ENCODE measurements around the gene AOPEP. TPM values are rescaled to one million over a fixed set of nuclear protein-coding genes. Genes with fewer than 3 reads are reported as not detected.

AOPEP gene
- polyA plus RNA-seq, 2 of the 4 experiments (the other 2 are of a cell fraction) = 226 to 266 TPM

DNA sequence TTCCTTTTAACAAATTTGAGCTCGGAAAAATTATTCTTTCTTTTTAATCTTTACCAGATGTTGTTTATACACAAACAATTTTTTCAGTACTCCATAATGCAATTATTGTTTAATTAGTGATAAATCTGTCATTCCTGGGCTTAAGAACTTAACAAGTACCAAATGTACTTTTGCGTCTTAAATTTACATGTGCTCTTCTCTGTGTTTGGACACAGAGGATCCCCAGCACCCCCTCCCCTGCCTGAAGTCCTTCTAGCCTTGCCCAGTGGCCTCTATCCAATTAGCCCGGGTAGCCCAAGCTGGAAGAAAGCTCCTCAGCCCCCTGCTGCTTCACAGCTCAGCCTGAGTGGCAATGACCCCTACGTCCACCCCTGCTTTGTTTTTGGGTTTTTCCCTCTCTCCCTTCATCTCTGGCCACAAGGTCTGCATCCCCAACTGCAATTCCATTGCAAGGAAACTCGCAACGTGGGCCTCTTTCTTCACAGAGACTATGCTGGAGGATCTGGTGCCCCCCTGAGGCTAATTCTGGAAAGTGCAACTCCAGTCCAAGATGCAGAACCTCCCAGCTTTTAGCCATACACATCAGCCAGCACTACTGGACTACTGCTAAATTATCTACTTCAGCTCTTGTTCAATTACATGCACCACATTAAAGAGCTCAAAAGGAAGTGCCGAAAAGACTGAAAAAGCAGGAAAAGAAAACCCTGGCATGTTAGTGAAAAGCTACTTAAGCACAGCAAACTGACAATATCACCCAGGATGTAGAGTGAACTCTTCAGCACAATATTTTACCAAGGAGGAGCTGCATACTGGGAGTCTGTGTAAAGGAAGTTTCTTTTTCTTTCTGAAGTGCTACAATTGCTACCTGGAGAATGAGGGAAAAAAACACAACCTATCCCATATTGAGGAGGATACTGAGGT lies 404.8 kb downstream of the AOPEP start:
- Histone ChIP-seq H3K4me3 (no peak overlapping the region), H3K4me1 (peaks cover 29% of the 10 kb centered on the region), H3K4me2 (peak overlapping the region; percentile 30; the same call in 2 of the 3 replicates), H3K9me3 (no peaks in the 10 kb centered on the region), H3K27ac (peak overlapping the region in 1 of 2 experiments; percentile 75; a peak in 3 of 6 replicates)
- CTCF ChIA-PET = interaction anchor here (0.6 to 8.5 kb wide), 65 partner anchors 9 to 1185 kb away, joined by 3 to 284 read pairs (median 4); partner anchors contain the start of gene PCAT7
- DNase-seq (ENCODE audit: low read depth in 1 of 2, low spot score in 1 of 2) (peak; percentile 58 to 72), ATAC-seq (peak; percentile 74 to 75), FAIRE-seq (no peak)
- TF ChIP-seq RAD21 (conservative IDR thresholded peaks at IDR 0.05 in 1 of 2, IDR thresholded peaks at IDR 0.05 in 1 of 2) (peak; percentile 83 to 87), ZC3H11A (IDR thresholded peaks at IDR 0.05) (no peak), SMC3 (IDR thresholded peaks at IDR 0.05) (peak; percentile 79), POLR2A (IDR thresholded peaks at IDR 0.05; ENCODE audit: low read length) (no peak)
- TF ChIP-seq, protein P1, sequence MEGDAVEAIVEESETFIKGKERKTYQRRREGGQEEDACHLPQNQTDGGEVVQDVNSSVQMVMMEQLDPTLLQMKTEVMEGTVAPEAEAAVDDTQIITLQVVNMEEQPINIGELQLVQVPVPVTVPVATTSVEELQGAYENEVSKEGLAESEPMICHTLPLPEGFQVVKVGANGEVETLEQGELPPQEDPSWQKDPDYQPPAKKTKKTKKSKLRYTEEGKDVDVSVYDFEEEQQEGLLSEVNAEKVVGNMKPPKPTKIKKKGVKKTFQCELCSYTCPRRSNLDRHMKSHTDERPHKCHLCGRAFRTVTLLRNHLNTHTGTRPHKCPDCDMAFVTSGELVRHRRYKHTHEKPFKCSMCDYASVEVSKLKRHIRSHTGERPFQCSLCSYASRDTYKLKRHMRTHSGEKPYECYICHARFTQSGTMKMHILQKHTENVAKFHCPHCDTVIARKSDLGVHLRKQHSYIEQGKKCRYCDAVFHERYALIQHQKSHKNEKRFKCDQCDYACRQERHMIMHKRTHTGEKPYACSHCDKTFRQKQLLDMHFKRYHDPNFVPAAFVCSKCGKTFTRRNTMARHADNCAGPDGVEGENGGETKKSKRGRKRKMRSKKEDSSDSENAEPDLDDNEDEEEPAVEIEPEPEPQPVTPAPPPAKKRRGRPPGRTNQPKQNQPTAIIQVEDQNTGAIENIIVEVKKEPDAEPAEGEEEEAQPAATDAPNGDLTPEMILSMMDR (IDR thresholded peaks at IDR 0.05) = peak; percentile 87
- POLR2A ChIA-PET = interaction anchor here (1.1 kb wide), 2 partner anchors 462 to 577 kb away, joined by 4 read pairs; partner anchors contain the start of gene PCAT7
- WGBS (ENCODE audit: missing lambda C conversion rate) = 26% methylated on average over 7 of the region's 7 CpGs

DNA sequence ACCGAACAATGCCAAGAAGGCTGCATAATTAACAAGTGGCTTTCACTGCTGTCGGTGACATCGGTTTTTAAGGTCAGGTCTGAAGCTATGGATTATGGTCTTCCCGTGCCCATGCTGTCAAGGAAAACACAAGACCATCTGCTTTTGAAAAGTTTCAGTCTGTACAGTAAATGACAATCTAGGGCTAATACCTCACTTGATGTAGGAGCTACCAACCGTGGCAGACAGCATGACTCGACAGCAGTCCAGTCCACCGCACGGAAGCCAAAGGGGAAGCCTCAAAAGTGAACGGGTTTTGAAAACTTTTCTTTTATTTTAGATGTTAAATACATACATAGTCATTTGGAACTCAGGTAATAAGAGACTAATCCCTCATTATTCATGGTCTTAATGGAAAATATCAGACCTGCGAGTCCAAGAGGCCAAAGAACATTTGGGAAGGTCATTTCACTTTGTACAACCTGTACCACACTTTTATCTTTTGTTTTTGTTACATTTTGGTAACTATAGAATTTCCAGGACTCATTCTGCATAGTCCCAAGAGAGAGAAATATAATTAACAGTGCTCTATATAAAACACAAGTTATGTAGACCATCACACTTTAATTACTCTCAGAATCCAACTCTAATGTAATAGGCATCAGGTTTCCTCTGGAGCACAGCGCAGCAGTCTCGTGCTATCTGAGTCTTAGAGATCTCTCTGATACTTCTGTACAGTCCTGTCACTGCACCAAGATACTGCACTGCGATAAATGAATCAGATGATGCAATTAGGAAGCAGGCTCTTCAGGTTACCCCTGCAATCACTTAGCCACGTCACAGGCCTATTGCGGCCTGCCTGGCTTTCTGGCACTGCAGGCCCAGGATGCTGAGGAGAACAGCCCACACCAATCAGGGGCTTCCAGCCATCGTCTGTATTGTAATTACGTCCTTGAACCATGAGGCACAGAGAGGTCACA lies 406.1 kb downstream of the AOPEP start:
- TF ChIP-seq, protein P2, sequence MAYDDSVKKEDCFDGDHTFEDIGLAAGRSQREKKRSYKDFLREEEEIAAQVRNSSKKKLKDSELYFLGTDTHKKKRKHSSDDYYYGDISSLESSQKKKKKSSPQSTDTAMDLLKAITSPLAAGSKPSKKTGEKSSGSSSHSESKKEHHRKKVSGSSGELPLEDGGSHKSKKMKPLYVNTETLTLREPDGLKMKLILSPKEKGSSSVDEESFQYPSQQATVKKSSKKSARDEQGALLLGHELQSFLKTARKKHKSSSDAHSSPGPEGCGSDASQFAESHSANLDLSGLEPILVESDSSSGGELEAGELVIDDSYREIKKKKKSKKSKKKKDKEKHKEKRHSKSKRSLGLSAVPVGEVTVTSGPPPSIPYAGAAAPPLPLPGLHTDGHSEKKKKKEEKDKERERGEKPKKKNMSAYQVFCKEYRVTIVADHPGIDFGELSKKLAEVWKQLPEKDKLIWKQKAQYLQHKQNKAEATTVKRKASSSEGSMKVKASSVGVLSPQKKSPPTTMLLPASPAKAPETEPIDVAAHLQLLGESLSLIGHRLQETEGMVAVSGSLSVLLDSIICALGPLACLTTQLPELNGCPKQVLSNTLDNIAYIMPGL (CRISPR knock-in tag; IDR thresholded peaks at IDR 0.05; ENCODE audit: borderline replicate concordance) = no peak
- no peak for TF ChIP-seq HOXB5 (CRISPR knock-in tag; IDR thresholded peaks at IDR 0.05)
- Histone ChIP-seq H3K27ac (no peak overlapping the region), H3K4me2 (no peak overlapping the region), H3K4me1 (peaks cover 25% of the 10 kb centered on the region), H3K4me3 (no peak overlapping the region), H3K9me3 (no peaks in the 10 kb centered on the region)
- ChIA-PET CTCF (interaction anchor here (0.5 to 8.5 kb wide), 20 partner anchors 9 to 1085 kb away, joined by 3 to 284 read pairs (median 8); partner anchors contain the start of gene PCAT7), POLR2A (interaction anchor here (1.1 kb wide), 1 partner anchor 463 kb away, joined by 4 read pairs; no protein-coding TSS in a partner anchor)
- WGBS (ENCODE audit: missing lambda C conversion rate) = 89% methylated on average over 17 of the region's 17 CpGs
- no peak for ATAC-seq
- no peak for DNase-seq (ENCODE audit: low read depth in 1 of 2, low spot score in 1 of 2)
- FAIRE-seq = no peak

DNA sequence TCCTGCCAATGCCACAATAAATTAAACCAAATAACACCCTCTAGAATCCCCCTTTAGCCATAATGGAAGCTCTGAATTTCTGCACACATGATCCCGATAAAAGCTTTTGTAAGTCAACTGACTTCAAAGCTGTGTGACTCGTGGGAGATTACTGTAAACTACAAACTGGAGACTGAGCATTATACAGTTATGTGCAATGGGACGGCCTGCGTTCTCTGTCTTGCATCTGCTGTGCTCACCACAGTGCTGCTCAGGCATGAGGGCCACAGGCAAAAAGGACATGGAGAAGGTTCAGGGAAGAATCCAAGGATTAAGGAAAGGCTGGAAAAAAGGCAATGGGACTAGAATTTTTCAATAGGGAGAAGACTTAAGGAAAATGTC lies 406.8 kb downstream of the AOPEP start:
- no peak for ATAC-seq
- no peak overlapping the region for H3K27ac ChIP-seq
- peaks cover 21% of the 10 kb centered on the region for H3K4me1 ChIP-seq
- TF ChIP-seq CEBPB (IDR thresholded peaks at IDR 0.05) (no peak), POLR2AphosphoS2 (conservative IDR thresholded peaks at IDR 0.05; ENCODE audit: low read length) (no peak)
- H3K4me3 ChIP-seq = no peak overlapping the region
- no peaks in the 10 kb centered on the region for H3K9me3 ChIP-seq
- FAIRE-seq = no peak
- DNase-seq (ENCODE audit: low read depth in 1 of 2, low spot score in 1 of 2) = no peak
- 88% methylated on average over 4 of the region's 4 CpGs for WGBS (ENCODE audit: missing lambda C conversion rate)
- POLR2A ChIA-PET = no interaction called here
- no peak overlapping the region for H3K4me2 ChIP-seq
- CTCF ChIA-PET = interaction anchor here (2.7 kb wide), 1 partner anchor 452 kb away, joined by 13 read pairs; no protein-coding TSS in a partner anchor

DNA sequence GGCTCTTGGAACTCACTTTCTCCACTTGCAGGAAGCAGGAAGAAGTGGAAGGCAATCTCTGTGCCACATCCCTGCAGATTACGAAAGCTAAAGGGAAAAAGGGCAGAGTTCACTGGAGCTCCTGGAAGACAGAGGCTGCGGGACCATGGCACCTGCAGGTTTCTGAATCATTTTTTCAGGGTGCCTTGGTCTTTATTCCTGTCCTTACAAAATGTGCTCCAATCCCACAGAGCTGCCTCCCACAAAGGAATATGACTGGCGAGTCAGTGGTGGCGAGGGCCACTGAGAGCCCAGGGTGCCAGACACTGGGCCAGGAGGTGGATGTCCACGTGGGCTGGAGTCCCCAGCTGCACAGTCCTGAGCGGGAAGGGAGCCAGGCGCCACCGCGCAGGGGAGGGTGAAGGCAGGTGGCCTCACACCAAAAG lies 408.0 kb downstream of the AOPEP start:
- no peak overlapping the region for H3K27ac ChIP-seq
- no peaks in the 10 kb centered on the region for H3K9me3 ChIP-seq
- no peak overlapping the region for H3K4me2 ChIP-seq
- WGBS (ENCODE audit: missing lambda C conversion rate) = 83% methylated on average over 9 of the region's 9 CpGs
- FAIRE-seq (no peak), DNase-seq (ENCODE audit: low read depth in 1 of 2, low spot score in 1 of 2) (no peak), ATAC-seq (no peak)
- H3K4me3 ChIP-seq = no peak overlapping the region
- H3K4me1 ChIP-seq = peaks cover 21% of the 10 kb centered on the region
- CTCF ChIA-PET = interaction anchor here (0.6 to 2.7 kb wide), 5 partner anchors 10 to 1083 kb away, joined by 3 to 13 read pairs (median 3); no protein-coding TSS in a partner anchor
- POLR2A ChIA-PET = no interaction called here
- TF ChIP-seq, protein P3, sequence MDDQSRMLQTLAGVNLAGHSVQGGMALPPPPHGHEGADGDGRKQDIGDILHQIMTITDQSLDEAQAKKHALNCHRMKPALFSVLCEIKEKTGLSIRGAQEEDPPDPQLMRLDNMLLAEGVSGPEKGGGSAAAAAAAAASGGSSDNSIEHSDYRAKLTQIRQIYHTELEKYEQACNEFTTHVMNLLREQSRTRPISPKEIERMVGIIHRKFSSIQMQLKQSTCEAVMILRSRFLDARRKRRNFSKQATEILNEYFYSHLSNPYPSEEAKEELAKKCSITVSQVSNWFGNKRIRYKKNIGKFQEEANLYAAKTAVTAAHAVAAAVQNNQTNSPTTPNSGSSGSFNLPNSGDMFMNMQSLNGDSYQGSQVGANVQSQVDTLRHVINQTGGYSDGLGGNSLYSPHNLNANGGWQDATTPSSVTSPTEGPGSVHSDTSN (IDR thresholded peaks at IDR 0.05) = no peak
- TF ChIP-seq JUNB (IDR thresholded peaks at IDR 0.05) (no peak), PHF8 (IDR thresholded peaks at IDR 0.05; ENCODE audit: borderline replicate concordance, low read depth) (no peak), HOXB5 (CRISPR knock-in tag; IDR thresholded peaks at IDR 0.05) (no peak), TFCP2L1 (CRISPR knock-in tag; IDR thresholded peaks at IDR 0.05) (no peak), CEBPB (IDR thresholded peaks at IDR 0.05) (no peak), CBX2 (IDR thresholded peaks at IDR 0.05; ENCODE audit: borderline replicate concordance, low read depth) (no peak), HOXB13 (CRISPR knock-in tag; IDR thresholded peaks at IDR 0.05; ENCODE audit: low read depth) (no peak), CHD2 (IDR thresholded peaks at IDR 0.05; ENCODE audit: low read length, partially characterized antibody) (no peak), EHMT2 (IDR thresholded peaks at IDR 0.05; ENCODE audit: low read depth) (no peak), JUN (IDR thresholded peaks at IDR 0.05) (no peak), SMC3 (IDR thresholded peaks at IDR 0.05) (no peak), HDAC2 (IDR thresholded peaks at IDR 0.05) (no peak), RNF2 (IDR thresholded peaks at IDR 0.05; ENCODE audit: borderline replicate concordance, low read depth) (no peak)
